GM12891 (cell line): ENCODE data around the gene FAM83F.

ENCODE experiments used
- DNase-seq: peaks from one replicate; pipeline ENCODE4 v3.0.0; 2011; ENCODE audit warnings: low spot score; ENCODE audit not compliant: insufficient read length
- FAIRE-seq: peaks from 2 replicates; lab custom pipeline; 2011; peaks lifted over from hg19 to GRCh38; lab: Jason Lieb, UNC
- PAX5 ChIP-seq: IDR thresholded peaks from 2 replicates; pipeline ENCODE4 v1.6.1; 2011; ENCODE audit warnings: low read length, moderate library complexity, mild to moderate bottlenecking; ENCODE audit not compliant: insufficient read depth, severe bottlenecking
- POLR2A ChIP-seq: IDR thresholded peaks from 2 replicates; pipeline ENCODE4 v1.6.1; 2011; ENCODE audit warnings: low read depth, low read length, control low read depth
- POLR2AphosphoS5 ChIP-seq: IDR thresholded peaks from 2 replicates; pipeline ENCODE4 v1.6.1; 2011; ENCODE audit warnings: low read depth, low read length, control low read depth
- POU2F2 ChIP-seq: IDR thresholded peaks from 2 replicates; pipeline ENCODE4 v1.6.1; 2011; ENCODE audit warnings: low read depth, mild to moderate bottlenecking, control low read depth, low read length, moderate library complexity
- SPI1 ChIP-seq: IDR thresholded peaks from 2 replicates; pipeline ENCODE4 v1.6.1; 2011; ENCODE audit warnings: low read depth, low read length, control low read depth
- TAF1 ChIP-seq: IDR thresholded peaks from 2 replicates; pipeline ENCODE4 v1.6.1; 2011; ENCODE audit warnings: low read depth, low read length, control low read depth

Gene FAM83F

DNA sequence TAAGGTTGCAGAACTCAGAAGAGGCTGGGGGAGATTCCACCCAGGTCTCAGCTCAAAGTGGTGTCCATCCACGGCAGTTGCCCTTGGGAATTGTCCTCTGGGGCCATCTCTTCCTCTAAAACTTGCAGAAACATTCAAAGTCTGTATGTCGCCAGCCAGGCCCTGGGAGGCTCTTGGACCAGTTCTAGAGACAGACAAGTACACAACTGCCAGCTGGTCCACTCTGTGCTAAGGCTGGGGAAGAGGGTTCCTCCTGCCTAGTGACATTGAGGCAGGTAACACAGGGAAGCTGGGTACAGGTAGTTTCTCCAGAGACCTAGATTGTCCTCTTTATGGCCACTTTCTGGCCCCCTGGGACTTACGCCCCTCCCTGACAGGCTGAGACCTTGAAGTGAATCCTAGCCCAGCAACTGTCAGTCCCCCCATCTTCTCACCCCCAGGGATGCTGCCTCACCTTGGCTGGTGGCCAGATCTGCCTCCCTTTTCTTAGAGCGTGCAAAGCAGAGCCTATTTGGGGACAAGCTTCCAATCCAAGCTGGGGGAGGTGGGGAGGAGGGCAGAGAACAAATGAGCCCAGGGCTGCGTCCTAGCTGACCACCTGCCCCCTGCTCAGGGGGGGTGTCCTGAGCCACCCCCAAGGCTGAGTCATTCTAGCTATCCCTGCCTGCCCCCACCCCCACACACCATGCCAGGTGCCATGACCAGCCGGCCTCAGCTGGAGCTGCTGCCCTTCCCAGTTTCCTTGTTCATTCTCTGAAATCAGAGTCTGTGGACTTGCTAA, 8.4 kb downstream of the FAM83F start:
- no peak for FAIRE-seq
- TF ChIP-seq TAF1 (no peak), PAX5 (no peak), POLR2AphosphoS5 (no peak), POLR2A (no peak), SPI1 (no peak), POU2F2 (no peak)
- no peak for DNase-seq

DNA sequence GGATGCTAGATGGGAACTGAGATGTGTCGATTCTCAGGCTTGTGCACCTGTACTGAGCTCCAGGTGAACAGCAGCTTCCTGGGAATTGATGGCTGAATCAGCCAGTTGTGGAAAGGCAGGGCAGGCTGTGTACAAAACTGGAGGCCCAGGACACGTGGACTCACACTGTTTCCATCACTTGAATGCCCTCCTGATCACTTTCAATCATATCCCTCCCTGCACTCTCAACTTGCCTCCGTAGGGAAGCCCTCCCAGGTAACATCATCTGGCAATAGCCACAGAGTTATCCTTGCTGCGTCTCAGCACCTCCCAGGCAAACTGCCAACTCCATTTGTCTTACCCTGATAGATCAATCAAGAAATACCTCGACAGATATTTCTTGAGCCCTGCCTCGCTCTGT, 10.1 kb downstream of the FAM83F start:
- FAIRE-seq: no peak
- no peak for TF ChIP-seq TAF1
- no peak for TF ChIP-seq PAX5
- TF ChIP-seq POLR2AphosphoS5: no peak
- no peak for TF ChIP-seq POLR2A
- TF ChIP-seq SPI1: no peak
- no peak for TF ChIP-seq POU2F2
- DNase-seq: no peak

DNA sequence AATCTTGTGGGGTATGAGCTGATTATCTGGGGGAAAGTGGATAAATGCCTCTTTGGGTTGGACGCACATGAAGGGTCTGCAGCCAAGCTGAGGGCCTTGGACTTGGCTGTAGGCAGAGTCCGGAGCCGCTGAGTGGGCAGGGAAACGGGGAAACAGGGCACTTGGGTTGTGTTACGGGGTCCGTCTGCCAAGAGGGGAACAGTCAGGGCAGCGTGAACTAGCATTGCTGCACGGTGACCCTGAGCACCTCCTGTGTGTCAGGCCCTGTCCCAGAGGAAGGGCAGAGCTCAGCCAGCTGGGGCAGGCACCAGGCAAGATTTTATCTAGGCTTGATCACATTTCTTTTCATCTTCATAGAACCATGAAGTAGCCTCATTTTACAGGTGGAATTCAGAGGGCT, 11.9 kb downstream of the FAM83F start:
- TF ChIP-seq POU2F2: no peak
- no peak for FAIRE-seq

GRCh38 chr22:40007853-40008710, 13.3 kb downstream of the FAM83F start:
- no peak for FAIRE-seq
- DNase-seq: no peak
- TF ChIP-seq TAF1 (no peak), POLR2A (no peak), POLR2AphosphoS5 (no peak), SPI1 (no peak)

More for the DNA sequence above, 11.9 kb downstream of the FAM83F start:
- DNase-seq: no peak

- no peak for DNase-seq
- no peak for TF ChIP-seq SPI1
- FAIRE-seq: no peak
Measured at GRCh38 chr22:40008726-40009291, 14.1 kb downstream of the FAM83F start.

DNA sequence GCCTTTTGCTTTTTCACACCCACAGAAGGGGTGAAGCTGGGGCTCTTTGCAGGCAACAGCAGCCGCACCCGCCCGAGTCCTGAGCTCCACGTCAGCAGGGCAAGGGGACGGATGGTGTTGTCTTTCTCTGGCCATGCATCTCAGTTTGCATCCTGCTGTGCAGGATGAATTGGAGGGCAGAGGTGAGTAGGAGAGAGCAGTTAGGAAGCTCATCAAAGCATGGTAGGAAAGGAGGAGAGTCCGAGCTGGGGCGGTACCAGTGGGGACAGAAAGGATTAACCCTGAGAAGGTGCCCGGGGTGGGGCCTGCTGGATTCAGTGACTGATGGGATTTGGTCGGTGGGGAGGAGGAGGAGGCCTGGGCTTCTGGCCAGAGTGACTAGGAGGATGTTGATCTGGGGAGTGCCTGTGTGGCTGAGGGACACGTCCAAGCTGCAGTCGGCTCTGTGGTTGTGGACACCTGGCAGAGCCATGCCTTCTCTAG, 14.6 kb downstream of the FAM83F start:
- no peak for DNase-seq
- no peak for FAIRE-seq
- TF ChIP-seq SPI1 (no peak), POU2F2 (no peak), PAX5 (no peak), TAF1 (no peak), POLR2A (no peak), POLR2AphosphoS5 (no peak)

GRCh38 chr22:40009951-40010671, 15.4 kb downstream of the FAM83F start:
- FAIRE-seq: no peak

GRCh38 chr22:40010746-40011145, 16.0 kb downstream of the FAM83F start:
- DNase-seq (no peak), FAIRE-seq (no peak)
- TF ChIP-seq PAX5 (no peak), POLR2AphosphoS5 (no peak), SPI1 (no peak), POLR2A (no peak), POU2F2 (no peak), TAF1 (no peak)

More at GRCh38 chr22:40009951-40010671, 15.4 kb downstream of the FAM83F start:
- no peak for DNase-seq
- no peak for TF ChIP-seq TAF1
- no peak for TF ChIP-seq POLR2A
- TF ChIP-seq SPI1: no peak
- TF ChIP-seq PAX5: no peak
- TF ChIP-seq POLR2AphosphoS5: no peak
- TF ChIP-seq POU2F2: no peak

DNA sequence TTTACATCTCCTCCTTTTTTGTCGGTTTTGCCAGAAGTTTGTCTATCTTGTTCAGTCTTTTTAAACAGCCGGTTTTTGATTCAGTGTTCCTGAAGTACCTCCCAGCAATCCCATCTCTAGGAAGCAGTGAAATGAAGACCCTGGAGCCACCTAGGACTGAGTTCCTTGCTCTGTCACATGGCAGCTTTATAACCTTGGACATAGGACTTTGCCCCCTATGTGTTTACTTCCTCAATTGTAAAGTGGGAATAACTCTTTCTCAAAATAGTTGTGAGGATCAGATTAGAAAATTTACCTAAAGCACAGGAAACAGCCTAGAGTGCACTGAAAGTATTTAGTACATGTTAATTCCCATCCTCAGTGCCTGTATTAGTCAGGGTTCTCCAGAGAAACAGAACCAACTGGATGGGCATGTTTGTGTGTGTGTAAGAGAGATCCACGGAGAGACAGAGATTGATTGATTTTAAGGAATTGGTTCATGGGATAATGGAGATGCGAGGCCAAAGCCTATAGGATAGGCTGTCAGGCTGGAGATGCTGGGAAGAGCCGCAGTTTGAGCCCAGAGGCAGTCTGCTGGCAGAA, 20.0 kb downstream of the FAM83F start:
- TF ChIP-seq PAX5 (no peak), POU2F2 (no peak)
- DNase-seq: no peak
- FAIRE-seq: no peak

DNA sequence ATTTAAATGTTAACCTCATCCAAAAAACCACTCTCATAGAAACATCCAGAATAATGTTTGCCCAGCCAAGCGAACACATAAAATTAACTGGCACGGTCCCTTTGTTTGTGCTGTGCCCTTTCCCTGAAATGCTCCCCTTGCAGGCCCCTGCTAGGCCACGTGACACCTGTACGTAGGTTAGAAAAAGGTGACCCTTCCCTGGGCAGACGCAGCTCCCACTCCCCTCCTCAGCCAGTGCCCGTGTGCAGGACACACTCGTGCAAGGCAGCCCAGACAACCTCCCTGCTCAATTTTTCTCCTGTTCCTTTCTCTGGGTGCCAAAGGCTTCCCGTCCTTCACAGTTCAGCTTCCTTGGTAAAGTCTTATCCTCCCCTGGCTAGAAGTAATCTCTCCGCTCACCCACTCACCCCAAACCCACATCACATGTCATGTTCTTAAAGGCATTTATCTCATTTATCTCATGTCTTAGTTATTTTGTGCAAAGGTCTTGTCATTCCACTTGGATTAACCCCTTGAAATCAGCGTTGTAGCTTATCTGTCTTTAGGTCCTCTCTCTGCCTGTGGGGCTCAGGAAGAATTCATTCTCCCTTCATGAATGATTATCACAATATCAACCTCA, 20.7 kb downstream of the FAM83F start:
- FAIRE-seq: no peak
- no peak for DNase-seq
- TF ChIP-seq TAF1: no peak
- no peak for TF ChIP-seq POU2F2
- no peak for TF ChIP-seq SPI1
- no peak for TF ChIP-seq POLR2AphosphoS5
- TF ChIP-seq PAX5: no peak
- TF ChIP-seq POLR2A: no peak
